K562 (cell line): ENCODE measurements around the gene PTPRU. TPM values are rescaled to one million over a fixed set of nuclear protein-coding genes. Genes with fewer than 3 reads are reported as not detected.

ENCODE experiments used
- ARID1B ChIP-seq: fragments of 450-650 bp; IDR thresholded peaks from 2 replicates; pipeline ENCODE4 v1.6.1; 2016; ENCODE audit warnings: antibody characterized with exemption, mild to moderate bottlenecking, inconsistent platforms
- BRD4 ChIP-seq: fragments of 200-600 bp; sonication (generic); IDR thresholded peaks from 2 replicates; pipeline ENCODE4 v1.6.1; 2017; ENCODE audit warnings: inconsistent platforms
- ETV1 ChIP-seq: fragments of 450-650 bp; conservative IDR thresholded peaks from 2 replicates; pipeline ENCODE4 v1.6.1; 2016; ENCODE audit warnings: missing genetic modification characterization, control low read depth, low read depth, missing compliant biosample characterization
- LARP7 ChIP-seq: fragments of 450-650 bp; IDR thresholded peaks from 2 replicates; pipeline ENCODE4 v1.6.1; 2016
- MCM3 ChIP-seq: fragments of 450-650 bp; IDR thresholded peaks from 2 replicates; pipeline ENCODE4 v1.6.1; 2016
- MED1 ChIP-seq: sonication (generic); formaldehyde crosslinking; IDR thresholded peaks from 2 replicates; pipeline ENCODE4 v1.8.1; 2023; ENCODE audit warnings: missing genetic modification reagents, borderline replicate concordance
- NBN ChIP-seq: fragments of 450-650 bp; IDR thresholded peaks from 2 replicates; pipeline ENCODE4 v1.6.1; 2016; ENCODE audit warnings: low read depth, mild to moderate bottlenecking
- SNIP1 ChIP-seq: fragments of 450-650 bp; IDR thresholded peaks from 2 replicates; pipeline ENCODE4 v1.7.1; 2017; ENCODE audit warnings: low read depth, mild to moderate bottlenecking
- U2AF1 ChIP-seq: fragments of 200-400 bp; formaldehyde crosslinking; optimal IDR thresholded peaks from 2 replicates; pipeline ENCODE3; 2017; ENCODE audit warnings: mild to moderate bottlenecking, low read depth, low read length, moderate library complexity
- U2AF2 ChIP-seq: fragments of 200-400 bp; formaldehyde crosslinking; optimal IDR thresholded peaks from 2 replicates; pipeline ENCODE3; 2017; ENCODE audit warnings: low read depth, mild to moderate bottlenecking, low read length
- polyA plus RNA-seq, 8 experiments: library from polyadenylated mRNA; depleted of rRNA in 4 of 8; stranded (reverse) in 5 of 8; unstranded in 3 of 8; fragments of >200 nt; fragmentation: Nextera tagmentation in 2 of 8; fragmentation: Illumina TruSeq in 1 of 8; extraction: Ambion mirVana in 2 of 8; extraction: Trizol in 1 of 8; gene quantifications; 2 replicates each; pipeline versions ENCODE4 v1.2.1 to v1.2.3, GENCODE V29; 2011 to 2014; ENCODE audit warnings: inconsistent platforms in 1 of 8, missing spikeins in 1 of 8
- total RNA-seq, 7 experiments: library from RNA; depleted of rRNA in 6 of 7; stranded (reverse); fragments of >200 nt in 6 of 7; fragmentation: Illumina TruSeq in 2 of 7; extraction: Trizol in 2 of 7; gene quantifications; 2 replicates each; pipeline versions ENCODE4 v1.2.1 to v1.2.3, GENCODE V29; 2011 to 2021; ENCODE audit warnings: low replicate concordance in 1 of 7
- TF ChIP-seq, protein P1 (sequence below): sonication (generic); formaldehyde crosslinking; IDR thresholded peaks from 2 replicates; pipeline ENCODE4 v1.8.0; 2022; ENCODE audit warnings: mild to moderate bottlenecking, missing genetic modification reagents, borderline replicate concordance
- TF ChIP-seq, protein P2 (sequence below): fragments of 250-450 bp; sonication (Bioruptor Pico); IDR thresholded peaks from 2 replicates; pipeline ENCODE4 v1.8.0; 2021; ENCODE audit warnings: mild to moderate bottlenecking, moderate library complexity
- TF ChIP-seq, protein P3 (sequence below): sonication (generic); formaldehyde crosslinking; IDR thresholded peaks from 2 replicates; pipeline ENCODE4 v1.8.0; 2022; ENCODE audit warnings: missing genetic modification reagents, mild to moderate bottlenecking, borderline replicate concordance
- TF ChIP-seq, protein P4 (sequence below), 2 experiments: IDR thresholded peaks in 1 of 2; conservative IDR thresholded peaks in 1 of 2; 2 replicates each; pipeline ENCODE4 v1.6.1; 2016; ENCODE audit warnings: low read depth in 2 of 2, mild to moderate bottlenecking in 1 of 2, missing compliant biosample characterization in 1 of 2, missing genetic modification characterization in 1 of 2, moderate library complexity in 1 of 2
- TF ChIP-seq, protein P5 (sequence below), 2 experiments: fragments of 450-650 bp; conservative IDR thresholded peaks; 2 replicates each; pipeline ENCODE4 v1.6.1; 2017; ENCODE audit warnings: mild to moderate bottlenecking in 2 of 2, moderate library complexity in 2 of 2
- TF ChIP-seq, protein P6 (sequence below): fragments of 250-450 bp; sonication (Bioruptor Pico); IDR thresholded peaks from 2 replicates; pipeline ENCODE4 v1.8.0; 2021; ENCODE audit warnings: moderate library complexity, mild to moderate bottlenecking, inconsistent platforms
- TF ChIP-seq, protein P7 (sequence below): sonication (generic); formaldehyde crosslinking; IDR thresholded peaks from 2 replicates; pipeline ENCODE4 v1.8.0; 2022; ENCODE audit warnings: missing genetic modification reagents, mild to moderate bottlenecking, moderate library complexity, borderline replicate concordance

Gene PTPRU
- total and polyA plus RNA-seq, 9 of the 15 experiments (the other 6 are each of a cell fraction or from before 2014, with no cell fraction given): 0.01 to 2.9 (median 1.0) TPM

DNA sequence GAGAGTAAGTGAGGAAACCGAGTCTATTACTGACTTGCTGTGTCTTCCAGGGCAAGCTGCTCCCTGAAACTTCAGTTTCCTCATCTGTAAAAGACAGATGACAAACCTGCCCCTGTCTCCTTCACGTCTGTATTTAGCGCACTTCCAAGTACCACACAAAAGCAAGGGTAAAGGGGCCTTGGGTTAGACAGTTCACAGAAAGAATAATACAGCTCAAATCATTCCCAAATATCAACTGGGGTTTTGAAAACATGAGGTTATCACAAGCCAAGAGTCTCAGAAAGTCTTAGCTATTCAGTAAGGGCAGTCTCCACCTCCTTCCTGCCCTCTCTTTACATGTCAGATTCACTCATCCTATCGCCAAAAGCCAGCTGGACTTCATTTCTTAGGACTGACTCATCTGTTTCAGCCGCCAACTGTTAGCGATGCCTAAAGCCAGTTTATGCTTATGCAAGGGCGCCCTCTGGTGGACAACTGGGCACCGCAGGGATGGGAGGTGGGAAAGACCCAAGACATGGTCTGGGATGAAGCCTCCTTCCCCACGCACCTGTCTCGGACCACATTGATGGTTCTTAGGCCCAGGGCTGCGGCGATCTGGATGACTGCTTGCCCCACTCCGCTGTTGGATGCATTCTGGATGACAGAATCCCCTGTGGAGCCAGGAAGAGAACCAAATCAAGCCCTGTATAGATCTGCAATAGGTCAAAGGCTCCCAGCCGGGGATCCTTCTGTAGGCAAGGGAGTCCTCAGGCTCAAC is 33.6 kb upstream of the PTPRU start (continued):
- no peak for TF ChIP-seq MCM3
- TF ChIP-seq, protein P1, sequence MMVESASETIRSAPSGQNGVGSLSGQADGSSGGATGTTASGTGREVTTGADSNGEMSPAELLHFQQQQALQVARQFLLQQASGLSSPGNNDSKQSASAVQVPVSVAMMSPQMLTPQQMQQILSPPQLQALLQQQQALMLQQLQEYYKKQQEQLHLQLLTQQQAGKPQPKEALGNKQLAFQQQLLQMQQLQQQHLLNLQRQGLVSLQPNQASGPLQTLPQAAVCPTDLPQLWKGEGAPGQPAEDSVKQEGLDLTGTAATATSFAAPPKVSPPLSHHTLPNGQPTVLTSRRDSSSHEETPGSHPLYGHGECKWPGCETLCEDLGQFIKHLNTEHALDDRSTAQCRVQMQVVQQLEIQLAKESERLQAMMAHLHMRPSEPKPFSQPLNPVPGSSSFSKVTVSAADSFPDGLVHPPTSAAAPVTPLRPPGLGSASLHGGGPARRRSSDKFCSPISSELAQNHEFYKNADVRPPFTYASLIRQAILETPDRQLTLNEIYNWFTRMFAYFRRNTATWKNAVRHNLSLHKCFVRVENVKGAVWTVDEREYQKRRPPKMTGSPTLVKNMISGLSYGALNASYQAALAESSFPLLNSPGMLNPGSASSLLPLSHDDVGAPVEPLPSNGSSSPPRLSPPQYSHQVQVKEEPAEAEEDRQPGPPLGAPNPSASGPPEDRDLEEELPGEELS (CRISPR knock-in tag): 0 out of 2 replicates have a peak, but pooled peaks have one; percentile 62
- TF ChIP-seq U2AF1: no peak
- TF ChIP-seq SNIP1: no peak
- TF ChIP-seq BRD4: no peak
- no peak for TF ChIP-seq U2AF2
- TF ChIP-seq, protein P2, sequence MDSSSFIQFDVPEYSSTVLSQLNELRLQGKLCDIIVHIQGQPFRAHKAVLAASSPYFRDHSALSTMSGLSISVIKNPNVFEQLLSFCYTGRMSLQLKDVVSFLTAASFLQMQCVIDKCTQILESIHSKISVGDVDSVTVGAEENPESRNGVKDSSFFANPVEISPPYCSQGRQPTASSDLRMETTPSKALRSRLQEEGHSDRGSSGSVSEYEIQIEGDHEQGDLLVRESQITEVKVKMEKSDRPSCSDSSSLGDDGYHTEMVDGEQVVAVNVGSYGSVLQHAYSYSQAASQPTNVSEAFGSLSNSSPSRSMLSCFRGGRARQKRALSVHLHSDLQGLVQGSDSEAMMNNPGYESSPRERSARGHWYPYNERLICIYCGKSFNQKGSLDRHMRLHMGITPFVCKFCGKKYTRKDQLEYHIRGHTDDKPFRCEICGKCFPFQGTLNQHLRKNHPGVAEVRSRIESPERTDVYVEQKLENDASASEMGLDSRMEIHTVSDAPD (CRISPR knock-in tag): no peak
- TF ChIP-seq, protein P3, sequence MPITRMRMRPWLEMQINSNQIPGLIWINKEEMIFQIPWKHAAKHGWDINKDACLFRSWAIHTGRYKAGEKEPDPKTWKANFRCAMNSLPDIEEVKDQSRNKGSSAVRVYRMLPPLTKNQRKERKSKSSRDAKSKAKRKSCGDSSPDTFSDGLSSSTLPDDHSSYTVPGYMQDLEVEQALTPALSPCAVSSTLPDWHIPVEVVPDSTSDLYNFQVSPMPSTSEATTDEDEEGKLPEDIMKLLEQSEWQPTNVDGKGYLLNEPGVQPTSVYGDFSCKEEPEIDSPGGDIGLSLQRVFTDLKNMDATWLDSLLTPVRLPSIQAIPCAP: no peak
- TF ChIP-seq, protein P4, sequence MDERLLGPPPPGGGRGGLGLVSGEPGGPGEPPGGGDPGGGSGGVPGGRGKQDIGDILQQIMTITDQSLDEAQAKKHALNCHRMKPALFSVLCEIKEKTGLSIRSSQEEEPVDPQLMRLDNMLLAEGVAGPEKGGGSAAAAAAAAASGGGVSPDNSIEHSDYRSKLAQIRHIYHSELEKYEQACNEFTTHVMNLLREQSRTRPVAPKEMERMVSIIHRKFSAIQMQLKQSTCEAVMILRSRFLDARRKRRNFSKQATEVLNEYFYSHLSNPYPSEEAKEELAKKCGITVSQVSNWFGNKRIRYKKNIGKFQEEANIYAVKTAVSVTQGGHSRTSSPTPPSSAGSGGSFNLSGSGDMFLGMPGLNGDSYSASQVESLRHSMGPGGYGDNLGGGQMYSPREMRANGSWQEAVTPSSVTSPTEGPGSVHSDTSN (CRISPR knock-in tag; IDR thresholded peaks at IDR 0.05; ENCODE audit: low read depth): no peak
- TF ChIP-seq, protein P4 (tag; conservative IDR thresholded peaks at IDR 0.05; ENCODE audit: low read depth): peak; percentile 66; the same call in 1 of the 2 replicates
- TF ChIP-seq ARID1B: peak; percentile 96
- TF ChIP-seq, protein P5, sequence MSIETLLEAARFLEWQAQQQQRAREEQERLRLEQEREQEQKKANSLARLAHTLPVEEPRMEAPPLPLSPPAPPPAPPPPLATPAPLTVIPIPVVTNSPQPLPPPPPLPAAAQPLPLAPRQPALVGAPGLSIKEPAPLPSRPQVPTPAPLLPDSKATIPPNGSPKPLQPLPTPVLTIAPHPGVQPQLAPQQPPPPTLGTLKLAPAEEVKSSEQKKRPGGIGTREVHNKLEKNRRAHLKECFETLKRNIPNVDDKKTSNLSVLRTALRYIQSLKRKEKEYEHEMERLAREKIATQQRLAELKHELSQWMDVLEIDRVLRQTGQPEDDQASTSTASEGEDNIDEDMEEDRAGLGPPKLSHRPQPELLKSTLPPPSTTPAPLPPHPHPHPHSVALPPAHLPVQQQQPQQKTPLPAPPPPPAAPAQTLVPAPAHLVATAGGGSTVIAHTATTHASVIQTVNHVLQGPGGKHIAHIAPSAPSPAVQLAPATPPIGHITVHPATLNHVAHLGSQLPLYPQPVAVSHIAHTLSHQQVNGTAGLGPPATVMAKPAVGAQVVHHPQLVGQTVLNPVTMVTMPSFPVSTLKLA (conservative IDR thresholded peaks at IDR 0.05): peak; percentile 42 to 83; a peak in 3 of 4 replicates
- no peak for TF ChIP-seq MED1 (CRISPR knock-in tag)
- TF ChIP-seq LARP7: no peak
- TF ChIP-seq NBN: no peak; the same call in 1 of the 2 replicates
- TF ChIP-seq, protein P6, sequence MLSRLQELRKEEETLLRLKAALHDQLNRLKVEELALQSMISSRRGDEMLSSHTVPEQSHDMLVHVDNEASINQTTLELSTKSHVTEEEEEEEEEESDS (CRISPR knock-in tag): no peak
- peak; percentile 22; the same call in 1 of the 2 replicates for TF ChIP-seq ETV1 (tag)
- TF ChIP-seq, protein P7, sequence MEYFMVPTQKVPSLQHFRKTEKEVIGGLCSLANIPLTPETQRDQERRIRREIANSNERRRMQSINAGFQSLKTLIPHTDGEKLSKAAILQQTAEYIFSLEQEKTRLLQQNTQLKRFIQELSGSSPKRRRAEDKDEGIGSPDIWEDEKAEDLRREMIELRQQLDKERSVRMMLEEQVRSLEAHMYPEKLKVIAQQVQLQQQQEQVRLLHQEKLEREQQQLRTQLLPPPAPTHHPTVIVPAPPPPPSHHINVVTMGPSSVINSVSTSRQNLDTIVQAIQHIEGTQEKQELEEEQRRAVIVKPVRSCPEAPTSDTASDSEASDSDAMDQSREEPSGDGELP (CRISPR knock-in tag): peak; percentile 99
